OCI-LY7 (cell line): Measurements from ENCODE around the gene SIK3.

Experiments used
- EZH2phosphoT487 ChIP-seq: fragments of 200-600 bp; sonication (generic); IDR thresholded peaks from 2 replicates; pipeline ENCODE4 v1.6.1; 2018; ENCODE audit warnings: low read depth, borderline replicate concordance, mild to moderate bottlenecking, mixed run types, antibody characterized with exemption, low read length, moderate library complexity, mixed read lengths
- TF ChIP-seq, protein P1 (sequence below): fragments of 200-600 bp; sonication (generic); conservative IDR thresholded peaks from 2 replicates; pipeline ENCODE4 v1.5.1; 2014; ENCODE audit warnings: mild to moderate bottlenecking, antibody characterized with exemption, low read length, moderate library complexity, mixed read lengths

GRCh38 chr11:116911976-116912734 is 186.1 kb downstream of the SIK3 start:
- TF ChIP-seq, protein P1, sequence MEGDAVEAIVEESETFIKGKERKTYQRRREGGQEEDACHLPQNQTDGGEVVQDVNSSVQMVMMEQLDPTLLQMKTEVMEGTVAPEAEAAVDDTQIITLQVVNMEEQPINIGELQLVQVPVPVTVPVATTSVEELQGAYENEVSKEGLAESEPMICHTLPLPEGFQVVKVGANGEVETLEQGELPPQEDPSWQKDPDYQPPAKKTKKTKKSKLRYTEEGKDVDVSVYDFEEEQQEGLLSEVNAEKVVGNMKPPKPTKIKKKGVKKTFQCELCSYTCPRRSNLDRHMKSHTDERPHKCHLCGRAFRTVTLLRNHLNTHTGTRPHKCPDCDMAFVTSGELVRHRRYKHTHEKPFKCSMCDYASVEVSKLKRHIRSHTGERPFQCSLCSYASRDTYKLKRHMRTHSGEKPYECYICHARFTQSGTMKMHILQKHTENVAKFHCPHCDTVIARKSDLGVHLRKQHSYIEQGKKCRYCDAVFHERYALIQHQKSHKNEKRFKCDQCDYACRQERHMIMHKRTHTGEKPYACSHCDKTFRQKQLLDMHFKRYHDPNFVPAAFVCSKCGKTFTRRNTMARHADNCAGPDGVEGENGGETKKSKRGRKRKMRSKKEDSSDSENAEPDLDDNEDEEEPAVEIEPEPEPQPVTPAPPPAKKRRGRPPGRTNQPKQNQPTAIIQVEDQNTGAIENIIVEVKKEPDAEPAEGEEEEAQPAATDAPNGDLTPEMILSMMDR, result no peak
- no peak for TF ChIP-seq EZH2phosphoT487
